ENCODE results near the gene MAP3K6. TPM values are rescaled to one million over a fixed set of nuclear protein-coding genes. Genes with fewer than 3 reads are reported as not detected.

MAP3K6 gene
- total and polyA plus RNA-seq, 2 of the 4 experiments (the other 2 are of a cell fraction), result 4.8 to 15.9 TPM

DNA sequence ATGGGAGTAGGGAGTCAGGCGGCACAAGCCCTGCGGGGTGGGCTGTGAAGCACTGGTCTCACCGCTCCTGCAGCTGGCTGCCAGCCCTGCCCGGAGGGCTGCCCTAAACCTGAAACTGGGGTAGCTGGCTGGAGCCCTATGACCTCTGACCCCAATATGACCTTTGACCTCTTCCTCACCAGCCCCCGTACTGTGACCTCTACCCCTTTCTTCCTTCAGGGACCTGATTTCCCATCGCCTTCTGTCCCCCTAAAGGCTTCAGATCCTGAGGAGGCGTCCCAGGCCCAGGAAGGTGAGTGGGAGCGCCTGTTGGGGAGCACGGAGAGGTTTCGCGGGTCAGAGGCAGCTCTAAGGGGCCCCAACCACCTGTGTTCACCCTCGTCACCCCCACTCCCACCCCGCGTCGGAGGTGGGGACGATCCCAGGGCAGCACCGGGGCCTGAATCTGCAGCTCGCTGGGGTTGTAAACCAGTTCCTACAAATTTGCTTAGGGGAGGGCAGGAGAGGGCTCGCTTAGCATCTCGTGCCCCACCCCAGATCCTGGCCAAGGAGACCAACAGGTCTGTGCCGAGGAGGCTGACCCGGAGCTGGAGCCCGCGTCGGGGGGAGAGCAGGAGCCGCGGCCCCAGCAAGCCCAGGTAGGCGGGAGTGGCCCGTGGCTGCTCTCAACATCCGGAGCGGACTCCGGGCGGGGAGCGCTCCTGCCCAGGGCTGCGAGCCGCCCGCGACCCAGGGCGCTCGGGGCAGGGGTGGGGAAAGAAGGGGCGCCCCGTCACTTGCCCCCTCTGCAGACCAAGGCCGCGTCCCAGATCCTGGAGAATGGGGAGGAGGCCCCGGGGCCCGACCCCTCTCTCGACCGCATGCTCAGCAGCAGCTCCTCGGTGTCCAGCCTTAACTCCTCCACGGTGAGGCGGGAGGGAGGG lies 17.6 kb downstream of the MAP3K6 start:
- Histone ChIP-seq H2BK15ac (ENCODE audit: low read depth, low read length) (no peak overlapping the region), H3K18ac (ENCODE audit: low read depth, low read length) (no peak overlapping the region), H3K36me3 (ENCODE audit: control insufficient read depth, insufficient read depth, low read length) (no peaks in the 10 kb centered on the region; the same call in 1 of the 2 replicates), H2BK20ac (ENCODE audit: low read depth, low read length) (no peak overlapping the region), H4K91ac (ENCODE audit: insufficient read depth, low read depth, low read length) (no peak overlapping the region), H3K9me1 (ENCODE audit: insufficient read depth, low read length) (no peaks in the 10 kb centered on the region; the same call in 1 of the 2 replicates), H3K4ac (ENCODE audit: low read depth, low read length) (peak overlapping the region; percentile 43; the same call in 1 of the 2 replicates), H3K56ac (ENCODE audit: extremely low read depth, insufficient read depth, low read length) (no peak overlapping the region), H2BK120ac (ENCODE audit: low read depth, low read length) (no peak overlapping the region), H3K23ac (ENCODE audit: low read depth, low read length) (no peak overlapping the region), H4K20me1 (ENCODE audit: insufficient read depth, low read length) (no peaks in the 10 kb centered on the region), H3K14ac (replicated peaks; ENCODE audit: low read depth, low read length) (no peak overlapping the region), H2BK5ac (ENCODE audit: low read depth, low read length, poor library complexity, severe bottlenecking) (no peak overlapping the region), H2AK9ac (replicated peaks; ENCODE audit: low read depth, low read length, poor library complexity) (peak overlapping the region; percentile 89), H2AFZ (replicated peaks; ENCODE audit: low read length, poor library complexity) (peak overlapping the region; percentile 95), H4K5ac (ENCODE audit: low read depth, low read length) (no peak overlapping the region), H3K9me3 (ENCODE audit: control insufficient read depth, insufficient read depth, low read length) (no peaks in the 10 kb centered on the region), H3K4me2 (ENCODE audit: low read depth, low read length) (peak overlapping the region; percentile 75), H2AK5ac (ENCODE audit: low read depth, low read length) (no peak overlapping the region; the same call in 1 of the 2 replicates), H3K27me3 (ENCODE audit: control insufficient read depth, insufficient read depth, low read length) (no peaks in the 10 kb centered on the region; the same call in 1 of the 2 replicates), H3K27ac (ENCODE audit: insufficient read depth, low read length) (no peak overlapping the region), H3K4me1 (ENCODE audit: control insufficient read depth, insufficient read depth, low read length) (peaks cover 6% of the 10 kb centered on the region; the same call in 1 of the 2 replicates), H3K79me1 (ENCODE audit: low read depth in 1 of 2, low read length in 2 of 2) (no peaks in the 10 kb centered on the region), H3K9ac (ENCODE audit: low read depth, low read length) (no peak overlapping the region), H4K8ac (ENCODE audit: low read depth in 2 of 2, low read length in 2 of 2) (peak overlapping the region in 1 of 2 experiments; percentile 72; a peak in 1 of 4 replicates), H3K4me3 (ENCODE audit: insufficient read depth, low read depth, low read length) (peak overlapping the region; percentile 48)
- ChIA-PET POLR2A (ENCODE audit: unreplicated experiment) (no interaction called here), CTCF (interaction anchor here (0.6 to 1.0 kb wide), 2 partner anchors 46 to 876 kb away, joined by 3 to 7 read pairs; no protein-coding TSS in a partner anchor)
- in situ Hi-C loops (cut with MboI; ENCODE audit: low sequenced_read_pairs), result no loop called here
- BruUV-seq (replicated peaks), result no TSS peak
- intact Hi-C loops (cut with micrococcal nuclease), result no loop called here
- dilution Hi-C loops (cut with HindIII; ENCODE audit: low sequenced_read_pairs, unreplicated experiment), result no loop called here
- 20% methylated on average over 15 of the region's 51 CpGs; no CpG with 5 or more reads in 1 of the 2 experiments for WGBS, 2 experiments (ENCODE audit: extremely low coverage in 2 of 2, insufficient read length in 1 of 2)
- DNase-seq (no peak), ATAC-seq (ENCODE audit: low read depth) (peak; percentile 64)
- TF ChIP-seq POLR2A (IDR thresholded peaks at IDR 0.05; ENCODE audit: low read depth, low read length) (no peak), SMC3 (IDR thresholded peaks at IDR 0.05; ENCODE audit: low read depth, low read length) (no peak), MAFK (IDR thresholded peaks at IDR 0.05; ENCODE audit: low read depth, low read length) (no peak), RCOR1 (IDR thresholded peaks at IDR 0.05; ENCODE audit: insufficient replicate concordance, low read length) (no peak), RAD21 (IDR thresholded peaks at IDR 0.05; ENCODE audit: low read length) (no peak), CHD1 (IDR thresholded peaks at IDR 0.05; ENCODE audit: low read depth, low read length) (no peak), BHLHE40 (IDR thresholded peaks at IDR 0.05; ENCODE audit: low read depth, low read length) (no peak), FOS (IDR thresholded peaks at IDR 0.05; ENCODE audit: low read depth, low read length) (no peak), CEBPB (IDR thresholded peaks at IDR 0.05; ENCODE audit: low read depth, low read length) (no peak), NFE2L2 (IDR thresholded peaks at IDR 0.05; ENCODE audit: low read depth, low read length) (no peak)
- TF ChIP-seq, protein P1, sequence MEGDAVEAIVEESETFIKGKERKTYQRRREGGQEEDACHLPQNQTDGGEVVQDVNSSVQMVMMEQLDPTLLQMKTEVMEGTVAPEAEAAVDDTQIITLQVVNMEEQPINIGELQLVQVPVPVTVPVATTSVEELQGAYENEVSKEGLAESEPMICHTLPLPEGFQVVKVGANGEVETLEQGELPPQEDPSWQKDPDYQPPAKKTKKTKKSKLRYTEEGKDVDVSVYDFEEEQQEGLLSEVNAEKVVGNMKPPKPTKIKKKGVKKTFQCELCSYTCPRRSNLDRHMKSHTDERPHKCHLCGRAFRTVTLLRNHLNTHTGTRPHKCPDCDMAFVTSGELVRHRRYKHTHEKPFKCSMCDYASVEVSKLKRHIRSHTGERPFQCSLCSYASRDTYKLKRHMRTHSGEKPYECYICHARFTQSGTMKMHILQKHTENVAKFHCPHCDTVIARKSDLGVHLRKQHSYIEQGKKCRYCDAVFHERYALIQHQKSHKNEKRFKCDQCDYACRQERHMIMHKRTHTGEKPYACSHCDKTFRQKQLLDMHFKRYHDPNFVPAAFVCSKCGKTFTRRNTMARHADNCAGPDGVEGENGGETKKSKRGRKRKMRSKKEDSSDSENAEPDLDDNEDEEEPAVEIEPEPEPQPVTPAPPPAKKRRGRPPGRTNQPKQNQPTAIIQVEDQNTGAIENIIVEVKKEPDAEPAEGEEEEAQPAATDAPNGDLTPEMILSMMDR (conservative IDR thresholded peaks at IDR 0.05; ENCODE audit: low read depth, low read length), result no peak
